GM23338 (cell line): ENCODE results near the gene EXOSC5. TPM values are rescaled to one million over a fixed set of nuclear protein-coding genes. Genes with fewer than 3 reads are reported as not detected.
A peak's percentile ranks its signal among the peaks of the same experiment; 100 is the strongest.

ENCODE experiments used
- ATAC-seq: fragments of 200-7000 bp; cut with Tn5 transposase; 3 replicates; pipeline ENCODE4 v1.9.1; 2020
- DNase-seq: peaks from one replicate; pipeline ENCODE4 v3.0.0-alpha.2; 2015; ENCODE audit warnings: low spot score
- H2AFZ ChIP-seq: fragments of 200-600 bp; sonication (generic); 2 replicates; pipeline ENCODE4 v1.8.0; 2016; ENCODE audit warnings: antibody characterized with exemption, mild to moderate bottlenecking, moderate library complexity
- H3F3A ChIP-seq: fragments of 200-600 bp; sonication (generic); replicated peaks from 2 replicates; pipeline ENCODE4 v1.8.0; 2017; ENCODE audit warnings: antibody characterized with exemption, mixed run types, low read depth
- H3K27ac ChIP-seq: fragments of 200-600 bp; sonication (generic); 2 replicates; pipeline ENCODE4 v1.6.1; 2016; ENCODE audit warnings: low read depth
- H3K27me3 ChIP-seq: fragments of 200-600 bp; sonication (generic); 2 replicates; pipeline ENCODE4 v1.8.0; 2016; ENCODE audit warnings: mild to moderate bottlenecking, mixed run types, moderate library complexity; ENCODE audit not compliant: insufficient read depth
- H3K36me3 ChIP-seq: fragments of 200-600 bp; sonication (generic); 2 replicates; pipeline ENCODE4 v1.8.0; 2016; ENCODE audit warnings: mild to moderate bottlenecking; ENCODE audit not compliant: insufficient read depth
- H3K4me1 ChIP-seq: fragments of 200-600 bp; sonication (generic); 2 replicates; pipeline ENCODE4 v1.8.0; 2016; ENCODE audit warnings: mild to moderate bottlenecking, moderate library complexity; ENCODE audit not compliant: insufficient read depth
- H3K4me2 ChIP-seq: fragments of 200-600 bp; sonication (generic); 2 replicates; pipeline ENCODE4 v1.7.1; 2017; ENCODE audit warnings: mixed run types
- H3K4me3 ChIP-seq: fragments of 200-600 bp; sonication (generic); 2 replicates; pipeline ENCODE4 v1.6.1; 2016; ENCODE audit warnings: mixed run types
- H3K79me2 ChIP-seq: fragments of 200-600 bp; sonication (generic); replicated peaks from 2 replicates; pipeline ENCODE4 v1.8.0; 2017; ENCODE audit warnings: mild to moderate bottlenecking; ENCODE audit not compliant: insufficient read depth
- H3K9me2 ChIP-seq: fragments of 200-600 bp; sonication (generic); 2 replicates; pipeline ENCODE4 v1.8.0; 2017; ENCODE audit not compliant: insufficient read depth
- H4K20me1 ChIP-seq: fragments of 200-600 bp; sonication (generic); replicated peaks from 2 replicates; pipeline ENCODE4 v1.8.0; 2017; ENCODE audit warnings: mild to moderate bottlenecking; ENCODE audit not compliant: insufficient read depth
- H3K27ac Mint-ChIP-seq: 2 replicates; pipeline ENCODE4 v1.8.0; 2020; ENCODE audit warnings: inconsistent platforms, mild to moderate bottlenecking, moderate library complexity, mixed read lengths
- H3K27me3 Mint-ChIP-seq: 3 replicates; pipeline ENCODE4 v1.8.0; 2022; ENCODE audit warnings: low read depth, mild to moderate bottlenecking, moderate library complexity, mixed read lengths, inconsistent platforms; ENCODE audit not compliant: insufficient read depth, poor library complexity
- H3K36me3 Mint-ChIP-seq: 3 replicates; pipeline ENCODE4 v1.8.0; 2021; ENCODE audit warnings: low read depth, mild to moderate bottlenecking, inconsistent platforms, moderate library complexity, mixed read lengths
- H3K4me1 Mint-ChIP-seq: 3 replicates; pipeline ENCODE4 v1.8.0; 2020; ENCODE audit warnings: mild to moderate bottlenecking, inconsistent platforms, mixed read lengths
- H3K4me3 Mint-ChIP-seq: 3 replicates; pipeline ENCODE4 v1.8.0; 2021; ENCODE audit warnings: moderate library complexity, mild to moderate bottlenecking, inconsistent platforms, mixed read lengths
- H3K9me3 Mint-ChIP-seq: 3 replicates; pipeline ENCODE4 v1.8.0; 2020; ENCODE audit warnings: moderate library complexity, mild to moderate bottlenecking, inconsistent platforms, mixed read lengths
- EZH2 ChIP-seq: fragments of 200-600 bp; sonication (generic); IDR thresholded peaks from one replicate; pipeline ENCODE4 v1.8.0; 2017; ENCODE audit warnings: antibody characterized with exemption, mild to moderate bottlenecking, low read depth; ENCODE audit not compliant: unreplicated experiment
- JUNB ChIP-seq: IDR thresholded peaks from one replicate; pipeline ENCODE4 v1.6.1; 2016; ENCODE audit warnings: antibody characterized with exemption; ENCODE audit not compliant: unreplicated experiment
- ZNF331 ChIP-seq: fragments of 250-450 bp; sonication (Bioruptor Pico); IDR thresholded peaks from 2 replicates; pipeline ENCODE4 v1.5.0; 2020; ENCODE audit warnings: low read depth, mild to moderate bottlenecking, moderate library complexity
- polyA plus RNA-seq: library from polyadenylated mRNA; unstranded; fragments of >200 nt; fragmentation: Nextera tagmentation; extraction: Ambion mirVana; gene quantifications from 2 replicates; pipeline ENCODE4 v1.2.1, GENCODE V29; 2016
- total RNA-seq: library from RNA; depleted of rRNA; stranded (reverse); fragments of >200 nt; shearing (Covaris generic); gene quantifications from 2 replicates; pipeline ENCODE4 v1.2.3, GENCODE V29; 2014
- TF ChIP-seq, protein P1 (sequence below): fragments of 250-450 bp; sonication (Bioruptor Pico); IDR thresholded peaks from 2 replicates; pipeline ENCODE4 v1.5.0; 2020; ENCODE audit warnings: mild to moderate bottlenecking, moderate library complexity
- TF ChIP-seq, protein P2 (sequence below): IDR thresholded peaks from 2 replicates; pipeline ENCODE4 v1.6.1; 2016; ENCODE audit warnings: antibody characterized with exemption

EXOSC5 gene
- total and polyA plus RNA-seq, 2 experiments from 2014 or later = 65.1 to 125 TPM

DNA sequence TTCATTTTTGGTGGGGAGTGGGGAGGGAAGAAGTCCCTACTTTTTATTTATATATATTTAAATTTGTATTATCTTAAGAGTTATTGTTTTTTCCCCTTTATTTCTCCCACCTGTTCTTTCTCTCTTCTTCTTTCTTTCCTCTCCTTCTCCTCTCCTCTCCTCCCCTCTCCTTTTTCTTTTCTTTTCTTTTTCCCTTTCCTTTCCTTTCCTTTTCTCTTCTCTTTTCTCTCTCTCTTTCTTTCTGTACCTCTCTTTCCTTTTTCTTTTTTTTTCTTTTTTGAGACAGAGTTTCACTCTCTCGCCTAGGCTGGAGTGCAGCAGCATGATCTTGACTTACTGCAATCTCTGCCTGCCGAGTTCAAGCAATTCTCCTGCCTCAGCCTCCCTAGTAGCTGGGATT, 2.4 kb upstream of the EXOSC5 start (continued):
- TF ChIP-seq, protein P1, sequence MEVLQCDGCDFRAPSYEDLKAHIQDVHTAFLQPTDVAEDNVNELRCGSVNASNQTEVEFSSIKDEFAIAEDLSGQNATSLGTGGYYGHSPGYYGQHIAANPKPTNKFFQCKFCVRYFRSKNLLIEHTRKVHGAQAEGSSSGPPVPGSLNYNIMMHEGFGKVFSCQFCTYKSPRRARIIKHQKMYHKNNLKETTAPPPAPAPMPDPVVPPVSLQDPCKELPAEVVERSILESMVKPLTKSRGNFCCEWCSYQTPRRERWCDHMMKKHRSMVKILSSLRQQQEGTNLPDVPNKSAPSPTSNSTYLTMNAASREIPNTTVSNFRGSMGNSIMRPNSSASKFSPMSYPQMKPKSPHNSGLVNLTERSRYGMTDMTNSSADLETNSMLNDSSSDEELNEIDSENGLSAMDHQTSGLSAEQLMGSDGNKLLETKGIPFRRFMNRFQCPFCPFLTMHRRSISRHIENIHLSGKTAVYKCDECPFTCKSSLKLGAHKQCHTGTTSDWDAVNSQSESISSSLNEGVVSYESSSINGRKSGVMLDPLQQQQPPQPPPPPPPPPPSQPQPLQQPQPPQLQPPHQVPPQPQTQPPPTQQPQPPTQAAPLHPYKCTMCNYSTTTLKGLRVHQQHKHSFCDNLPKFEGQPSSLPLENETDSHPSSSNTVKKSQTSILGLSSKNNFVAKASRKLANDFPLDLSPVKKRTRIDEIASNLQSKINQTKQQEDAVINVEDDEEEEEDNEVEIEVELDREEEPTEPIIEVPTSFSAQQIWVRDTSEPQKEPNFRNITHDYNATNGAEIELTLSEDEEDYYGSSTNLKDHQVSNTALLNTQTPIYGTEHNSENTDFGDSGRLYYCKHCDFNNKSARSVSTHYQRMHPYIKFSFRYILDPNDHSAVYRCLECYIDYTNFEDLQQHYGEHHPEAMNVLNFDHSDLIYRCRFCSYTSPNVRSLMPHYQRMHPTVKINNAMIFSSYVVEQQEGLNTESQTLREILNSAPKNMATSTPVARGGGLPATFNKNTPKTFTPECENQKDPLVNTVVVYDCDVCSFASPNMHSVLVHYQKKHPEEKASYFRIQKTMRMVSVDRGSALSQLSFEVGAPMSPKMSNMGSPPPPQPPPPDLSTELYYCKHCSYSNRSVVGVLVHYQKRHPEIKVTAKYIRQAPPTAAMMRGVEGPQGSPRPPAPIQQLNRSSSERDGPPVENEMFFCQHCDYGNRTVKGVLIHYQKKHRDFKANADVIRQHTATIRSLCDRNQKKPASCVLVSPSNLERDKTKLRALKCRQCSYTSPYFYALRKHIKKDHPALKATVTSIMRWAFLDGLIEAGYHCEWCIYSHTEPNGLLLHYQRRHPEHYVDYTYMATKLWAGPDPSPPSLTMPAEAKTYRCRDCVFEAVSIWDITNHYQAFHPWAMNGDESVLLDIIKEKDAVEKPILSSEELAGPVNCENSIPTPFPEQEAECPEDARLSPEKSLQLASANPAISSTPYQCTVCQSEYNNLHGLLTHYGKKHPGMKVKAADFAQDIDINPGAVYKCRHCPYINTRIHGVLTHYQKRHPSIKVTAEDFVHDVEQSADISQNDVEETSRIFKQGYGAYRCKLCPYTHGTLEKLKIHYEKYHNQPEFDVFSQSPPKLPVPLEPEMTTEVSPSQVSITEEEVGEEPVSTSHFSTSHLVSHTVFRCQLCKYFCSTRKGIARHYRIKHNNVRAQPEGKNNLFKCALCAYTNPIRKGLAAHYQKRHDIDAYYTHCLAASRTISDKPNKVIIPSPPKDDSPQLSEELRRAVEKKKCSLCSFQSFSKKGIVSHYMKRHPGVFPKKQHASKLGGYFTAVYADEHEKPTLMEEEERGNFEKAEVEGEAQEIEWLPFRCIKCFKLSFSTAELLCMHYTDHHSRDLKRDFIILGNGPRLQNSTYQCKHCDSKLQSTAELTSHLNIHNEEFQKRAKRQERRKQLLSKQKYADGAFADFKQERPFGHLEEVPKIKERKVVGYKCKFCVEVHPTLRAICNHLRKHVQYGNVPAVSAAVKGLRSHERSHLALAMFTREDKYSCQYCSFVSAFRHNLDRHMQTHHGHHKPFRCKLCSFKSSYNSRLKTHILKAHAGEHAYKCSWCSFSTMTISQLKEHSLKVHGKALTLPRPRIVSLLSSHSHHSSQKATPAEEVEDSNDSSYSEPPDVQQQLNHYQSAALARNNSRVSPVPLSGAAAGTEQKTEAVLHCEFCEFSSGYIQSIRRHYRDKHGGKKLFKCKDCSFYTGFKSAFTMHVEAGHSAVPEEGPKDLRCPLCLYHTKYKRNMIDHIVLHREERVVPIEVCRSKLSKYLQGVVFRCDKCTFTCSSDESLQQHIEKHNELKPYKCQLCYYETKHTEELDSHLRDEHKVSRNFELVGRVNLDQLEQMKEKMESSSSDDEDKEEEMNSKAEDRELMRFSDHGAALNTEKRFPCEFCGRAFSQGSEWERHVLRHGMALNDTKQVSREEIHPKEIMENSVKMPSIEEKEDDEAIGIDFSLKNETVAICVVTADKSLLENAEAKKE (CRISPR knock-in tag) = no peak

DNA sequence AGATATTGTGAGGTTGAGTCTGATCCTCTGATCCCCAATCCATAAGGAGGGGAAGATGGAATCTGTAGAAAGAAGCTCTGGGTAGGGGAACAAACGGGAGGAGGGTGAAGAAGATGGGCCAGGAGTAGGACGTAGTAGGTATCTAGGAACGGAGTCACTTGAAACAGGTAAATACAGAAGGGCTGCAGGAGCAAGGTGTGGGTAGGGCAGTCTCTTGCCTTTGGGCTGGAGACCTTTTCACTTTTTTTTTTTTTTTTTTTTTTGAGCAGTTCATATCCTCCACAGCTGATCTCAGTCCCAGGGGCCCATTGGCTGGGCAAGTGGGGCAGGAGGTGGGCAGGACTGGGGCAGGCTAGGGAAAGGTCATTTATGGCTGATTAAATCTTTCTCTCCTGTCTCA, 1.9 kb upstream of the EXOSC5 start:
- peaks cover 19% of the 10 kb centered on the region for H3K4me1 Mint-ChIP-seq
- TF ChIP-seq EZH2 = no peak
- no peak for TF ChIP-seq ZNF331
- TF ChIP-seq, protein P2, sequence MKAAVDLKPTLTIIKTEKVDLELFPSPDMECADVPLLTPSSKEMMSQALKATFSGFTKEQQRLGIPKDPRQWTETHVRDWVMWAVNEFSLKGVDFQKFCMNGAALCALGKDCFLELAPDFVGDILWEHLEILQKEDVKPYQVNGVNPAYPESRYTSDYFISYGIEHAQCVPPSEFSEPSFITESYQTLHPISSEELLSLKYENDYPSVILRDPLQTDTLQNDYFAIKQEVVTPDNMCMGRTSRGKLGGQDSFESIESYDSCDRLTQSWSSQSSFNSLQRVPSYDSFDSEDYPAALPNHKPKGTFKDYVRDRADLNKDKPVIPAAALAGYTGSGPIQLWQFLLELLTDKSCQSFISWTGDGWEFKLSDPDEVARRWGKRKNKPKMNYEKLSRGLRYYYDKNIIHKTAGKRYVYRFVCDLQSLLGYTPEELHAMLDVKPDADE = no peak
- TF ChIP-seq, protein P1 (CRISPR knock-in tag) = no peak
- no peak for TF ChIP-seq JUNB

More for the DNA sequence above, 1.9 kb upstream of the EXOSC5 start:
- Histone ChIP-seq H3K36me3 (no peaks in the 10 kb centered on the region), H3K4me1 (peaks cover 12% of the 10 kb centered on the region; the same call in 1 of the 2 replicates), H2AFZ (no peak overlapping the region), H3K4me2 (peak overlapping the region; percentile 83; the same call in 1 of the 2 replicates), H3K27me3 (no peaks in the 10 kb centered on the region), H3K27ac (no peak overlapping the region), H3K79me2 (peaks cover 35% of the 10 kb centered on the region), H3F3A (no peaks in the 10 kb centered on the region), H4K20me1 (peaks cover 3% of the 10 kb centered on the region), H3K9me2 (no peaks in the 10 kb centered on the region), H3K4me3 (peak overlapping the region; percentile 80; the same call in 1 of the 2 replicates)
- Mint-ChIP-seq H3K27me3 (peaks cover 6% of the 10 kb centered on the region), H3K4me3 (peak overlapping the region; percentile 98), H3K9me3 (no peaks in the 10 kb centered on the region), H3K36me3 (peaks cover 9% of the 10 kb centered on the region), H3K27ac (no peak overlapping the region; the same call in 1 of the 2 replicates)
- ATAC-seq (no peak), DNase-seq (no peak)
